HEK293 (cell line): Measurements from ENCODE around the gene EPN1.

ENCODE experiments used
- CTCF ChIP-seq: fragments of 450-650 bp; formaldehyde crosslinking; IDR thresholded peaks from 2 replicates; pipeline ENCODE4 v1.5.1; 2016; ENCODE audit warnings: missing biosample characterization, missing genetic modification characterization
- SETDB1 ChIP-seq: IDR thresholded peaks from one replicate; pipeline ENCODE4 v1.6.1; 2017; ENCODE audit warnings: mild to moderate bottlenecking, low read length, moderate library complexity, mixed read lengths; ENCODE audit not compliant: insufficient read length
- ZBTB1 ChIP-seq: fragments of 450-650 bp; formaldehyde crosslinking; IDR thresholded peaks from 2 replicates; pipeline ENCODE4 v1.5.1; 2016; ENCODE audit warnings: missing biosample characterization, missing genetic modification characterization
- ZBTB26 ChIP-seq: fragments of 450-650 bp; formaldehyde crosslinking; optimal IDR thresholded peaks from 2 replicates; pipeline ENCODE3; 2016; ENCODE audit warnings: missing biosample characterization, mild to moderate bottlenecking, missing genetic modification characterization
- ZFP37 ChIP-seq: fragments of 450-650 bp; formaldehyde crosslinking; IDR thresholded peaks from 2 replicates; pipeline ENCODE4 v1.5.1; 2016; ENCODE audit warnings: missing biosample characterization, missing genetic modification characterization
- ZNF10 ChIP-seq: fragments of 450-650 bp; formaldehyde crosslinking; IDR thresholded peaks from 2 replicates; pipeline ENCODE4 v1.5.1; 2017; ENCODE audit warnings: missing biosample characterization, missing genetic modification characterization
- ZNF140 ChIP-seq: fragments of 450-650 bp; formaldehyde crosslinking; IDR thresholded peaks from 2 replicates; pipeline ENCODE4 v1.5.1; 2016; ENCODE audit warnings: missing biosample characterization, missing genetic modification characterization
- ZNF155 ChIP-seq: fragments of 450-650 bp; formaldehyde crosslinking; IDR thresholded peaks from 2 replicates; pipeline ENCODE4 v1.5.1; 2016; ENCODE audit warnings: missing biosample characterization, missing genetic modification characterization
- ZNF580 ChIP-seq: fragments of 450-650 bp; formaldehyde crosslinking; IDR thresholded peaks from 2 replicates; pipeline ENCODE4 v1.5.1; 2016; ENCODE audit warnings: missing biosample characterization, missing genetic modification characterization
- ZNF645 ChIP-seq: fragments of 450-650 bp; formaldehyde crosslinking; IDR thresholded peaks from 2 replicates; pipeline ENCODE4; 2016; ENCODE audit warnings: missing biosample characterization, missing genetic modification characterization
- ZNF660 ChIP-seq: fragments of 450-650 bp; IDR thresholded peaks from 2 replicates; pipeline ENCODE4 v1.5.1; 2018; ENCODE audit warnings: missing biosample characterization, mild to moderate bottlenecking, missing genetic modification characterization
- ZNF792 ChIP-seq: fragments of 450-650 bp; formaldehyde crosslinking; IDR thresholded peaks from 2 replicates; pipeline ENCODE4 v1.5.1; 2016; ENCODE audit warnings: missing biosample characterization, missing genetic modification characterization

- TF ChIP-seq CTCF (tag by site-specific recombination), result no peak
- TF ChIP-seq ZBTB1 (tag by site-specific recombination), result no peak
- TF ChIP-seq ZNF580 (tag by site-specific recombination), result no peak
- TF ChIP-seq SETDB1, result no peak
- TF ChIP-seq ZNF155 (tag by site-specific recombination), result no peak
- no peak for TF ChIP-seq ZNF645
- TF ChIP-seq ZFP37 (tag by site-specific recombination), result no peak
- TF ChIP-seq ZNF10, result no peak
- no peak for TF ChIP-seq ZNF792 (tag by site-specific recombination)
- no peak for TF ChIP-seq ZNF660
- TF ChIP-seq ZBTB26 (tag by site-specific recombination), result no peak
- TF ChIP-seq ZNF140 (tag by site-specific recombination), result no peak
These were observed 24.2 kb downstream of the EPN1 start for GRCh38 chr19:55699221-55699620.
